ENCODE measurements around the gene PLEKHG5.
A peak's percentile ranks its signal among the peaks of the same experiment; 100 is the strongest.

Gene PLEKHG5

GRCh38 chr1:6510493-6510892 is 19.0 kb upstream of the PLEKHG5 start:
- DNase-seq (ENCODE audit: low spot score) = no peak

DNA sequence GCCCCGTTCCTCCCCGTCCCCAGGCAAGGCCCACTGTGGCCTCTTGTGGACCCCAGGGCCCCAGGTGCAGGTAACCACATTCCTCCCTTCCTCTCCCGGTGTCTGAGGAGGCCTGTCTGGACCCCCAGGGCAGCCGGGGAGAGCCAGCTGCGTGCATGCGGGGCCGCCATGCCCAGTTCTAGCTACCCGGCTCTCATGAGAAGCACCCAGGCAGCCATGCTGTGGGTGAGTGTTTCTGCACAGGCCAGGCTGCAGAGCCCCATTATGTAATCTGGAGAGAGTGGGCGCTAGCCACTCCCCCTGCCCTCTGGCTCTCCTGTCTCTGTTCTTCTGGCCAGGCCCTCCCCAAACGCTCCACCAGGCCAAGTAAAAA is 18.4 kb upstream of the PLEKHG5 start:
- no peak for DNase-seq (ENCODE audit: low spot score)

DNA sequence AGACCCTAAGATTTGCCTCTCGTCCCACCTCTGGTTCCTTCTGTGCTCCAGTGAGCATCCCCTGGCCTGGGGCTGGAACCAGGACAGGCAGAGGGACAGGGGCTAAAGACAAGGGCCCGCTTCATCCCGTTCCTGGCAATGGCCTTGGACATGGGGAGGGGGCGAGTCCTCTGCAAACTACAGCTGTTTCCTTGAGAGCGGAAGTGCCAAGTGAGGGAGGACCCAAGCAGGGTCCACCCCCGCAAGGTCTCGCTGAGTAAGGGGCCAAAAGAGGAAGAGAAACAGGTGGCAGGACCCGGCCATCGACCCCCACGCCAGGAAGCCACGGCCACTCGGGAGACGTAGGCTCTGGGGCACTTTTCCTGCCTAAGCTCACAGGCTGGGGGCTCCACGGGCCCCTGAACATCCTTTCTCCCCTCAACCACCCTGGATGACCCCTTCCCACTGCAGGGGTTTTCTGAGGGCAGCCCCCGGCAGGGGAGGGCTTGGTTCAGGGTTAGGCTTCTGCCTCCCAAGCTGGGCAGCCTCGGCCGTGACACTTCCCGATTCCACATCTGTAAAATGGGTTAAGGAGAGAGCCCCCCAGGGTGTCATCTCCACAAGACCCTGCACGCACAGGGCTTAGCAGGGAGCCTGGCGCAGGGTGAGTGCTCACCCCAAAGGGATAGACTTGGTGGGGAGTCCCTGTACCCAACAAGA is 17.9 kb upstream of the PLEKHG5 start:
- DNase-seq (ENCODE audit: low spot score) = no peak

DNA sequence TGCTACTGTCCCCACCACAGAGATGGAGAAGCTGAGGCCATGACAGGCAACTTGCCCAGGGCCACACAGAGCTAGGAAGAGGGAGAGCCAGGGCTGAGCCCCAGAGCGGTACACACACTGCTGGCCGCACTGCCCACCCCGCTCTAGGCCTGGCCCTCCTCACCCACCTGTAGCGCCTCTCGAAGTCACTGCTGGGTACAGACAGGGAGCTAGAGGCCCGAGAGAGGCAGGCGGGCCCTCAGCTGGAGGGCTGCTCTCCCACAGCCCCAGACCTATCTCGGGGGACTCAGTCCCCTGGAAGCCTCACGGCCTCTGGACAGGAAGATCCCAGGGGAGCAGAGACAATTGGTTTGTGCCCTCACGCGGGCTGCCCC is 17.3 kb upstream of the PLEKHG5 start:
- DNase-seq (ENCODE audit: low spot score) = no peak

DNA sequence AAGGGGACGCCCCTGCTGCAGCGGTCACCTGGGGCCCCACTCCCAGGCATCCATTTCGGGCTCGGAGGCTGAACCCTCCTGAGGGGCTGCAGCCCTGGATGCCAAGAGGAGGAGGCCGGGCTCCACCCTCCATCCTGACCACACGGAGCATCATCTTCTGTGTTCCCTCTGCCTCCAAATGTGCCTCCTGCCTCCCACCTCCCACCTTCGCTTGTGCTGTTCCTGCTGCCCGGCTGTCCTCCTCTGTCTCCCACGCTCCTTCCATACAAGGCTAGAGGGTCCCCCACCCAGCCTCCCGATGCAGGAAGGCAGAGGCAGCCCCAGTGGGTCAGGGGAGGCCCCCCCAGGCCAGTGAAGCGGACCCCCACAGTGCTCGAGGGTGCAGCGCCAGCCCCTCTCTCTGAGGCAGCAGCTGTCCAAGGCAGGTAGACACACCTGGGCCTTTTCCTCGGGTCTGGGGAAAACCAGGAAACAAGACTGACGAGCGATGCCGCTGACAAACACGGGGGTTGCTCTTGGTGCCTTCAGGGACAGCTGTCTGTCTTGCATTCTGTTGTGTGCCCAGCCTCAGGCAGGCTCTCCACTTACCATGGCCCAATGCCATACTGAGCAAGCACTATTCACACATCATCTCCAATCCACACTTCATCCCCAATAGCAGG is 16.8 kb upstream of the PLEKHG5 start:
- no peak for DNase-seq (ENCODE audit: low spot score)

GRCh38 chr1:6507461-6507911 is 16.0 kb upstream of the PLEKHG5 start:
- DNase-seq (ENCODE audit: low spot score) = no peak

- no peak for DNase-seq (ENCODE audit: low spot score)
Measured at GRCh38 chr1:6507037-6507428, 15.6 kb upstream of the PLEKHG5 start.

- DNase-seq (ENCODE audit: low spot score) = no peak
Measured at GRCh38 chr1:6506210-6507036, 15.0 kb upstream of the PLEKHG5 start.

- DNase-seq (ENCODE audit: low spot score) = no peak
Measured at GRCh38 chr1:6505367-6506209, 14.1 kb upstream of the PLEKHG5 start.

GRCh38 chr1:6504887-6505286 is 13.4 kb upstream of the PLEKHG5 start:
- DNase-seq (ENCODE audit: low spot score) = no peak

GRCh38 chr1:6503884-6504602 is 12.6 kb upstream of the PLEKHG5 start:
- no peak for DNase-seq (ENCODE audit: low spot score)

DNA sequence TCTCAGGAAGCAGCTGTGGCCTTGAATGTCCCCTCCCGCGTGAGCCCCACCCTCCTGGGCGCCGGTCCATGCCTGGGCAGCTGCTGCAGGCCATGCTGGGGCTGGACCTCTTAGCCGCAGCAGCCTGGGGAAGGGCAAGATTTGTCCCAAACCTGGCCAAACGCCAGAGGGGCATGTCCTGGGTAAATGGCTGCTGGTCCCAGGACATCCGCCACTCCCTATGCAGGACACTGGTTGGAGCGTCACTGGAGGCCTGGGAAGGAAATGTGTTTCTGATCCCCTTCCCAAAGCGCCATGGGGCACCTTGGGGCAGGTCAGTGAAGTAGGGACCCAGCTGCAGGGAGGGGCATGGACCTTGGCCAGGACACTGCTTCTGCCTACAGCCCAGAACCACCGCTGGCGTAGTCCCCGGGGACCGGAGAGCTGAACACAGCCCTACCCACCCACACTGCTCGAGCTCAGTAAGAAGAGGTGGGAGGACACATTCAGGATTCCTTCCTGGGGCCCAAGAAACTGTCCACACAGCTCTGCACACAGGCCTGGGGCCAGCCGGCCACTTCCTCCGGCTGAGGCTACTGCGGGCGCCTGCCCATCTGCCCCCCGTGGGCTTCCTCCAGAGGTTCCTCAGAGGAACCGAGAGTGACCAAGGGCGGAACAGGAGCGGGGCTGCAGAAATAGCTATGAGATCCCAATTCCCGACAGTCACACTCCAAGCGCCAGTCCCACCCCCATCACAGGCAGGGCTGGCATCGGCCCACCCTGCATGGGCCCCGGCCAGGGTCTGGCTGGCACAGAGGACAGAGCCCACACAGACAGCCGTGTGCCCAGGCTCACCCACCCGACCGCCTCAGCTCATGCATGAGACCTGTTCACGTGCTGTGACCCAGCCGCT is 10.8 kb upstream of the PLEKHG5 start:
- DNase-seq (ENCODE audit: low spot score) = no peak

GRCh38 chr1:6501279-6501813 is 9.9 kb upstream of the PLEKHG5 start:
- DNase-seq (ENCODE audit: low spot score) = no peak

GRCh38 chr1:6500544-6501278 is 9.2 kb upstream of the PLEKHG5 start:
- DNase-seq (ENCODE audit: low spot score) = no peak

DNA sequence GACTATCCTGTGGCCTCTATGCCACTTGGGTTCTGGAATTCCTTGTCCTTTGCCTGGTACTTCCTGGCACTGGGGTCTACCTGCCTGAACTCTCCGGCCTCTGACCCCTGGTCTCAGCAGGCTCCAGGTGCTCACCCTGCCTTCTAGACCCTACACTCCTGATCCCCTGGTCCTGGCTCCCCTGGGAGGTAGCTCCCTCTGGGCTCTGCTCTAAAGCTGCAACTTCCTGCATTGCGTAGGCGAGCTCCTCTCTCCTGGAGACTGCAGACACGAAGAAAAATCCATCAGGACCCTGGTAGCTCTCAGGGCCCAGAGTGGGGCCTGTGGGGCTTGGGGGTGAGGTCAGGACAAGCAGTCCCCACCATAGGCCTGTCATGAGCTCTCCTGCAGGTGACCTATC is 7.8 kb upstream of the PLEKHG5 start:
- no peak for DNase-seq (ENCODE audit: low spot score)

DNA sequence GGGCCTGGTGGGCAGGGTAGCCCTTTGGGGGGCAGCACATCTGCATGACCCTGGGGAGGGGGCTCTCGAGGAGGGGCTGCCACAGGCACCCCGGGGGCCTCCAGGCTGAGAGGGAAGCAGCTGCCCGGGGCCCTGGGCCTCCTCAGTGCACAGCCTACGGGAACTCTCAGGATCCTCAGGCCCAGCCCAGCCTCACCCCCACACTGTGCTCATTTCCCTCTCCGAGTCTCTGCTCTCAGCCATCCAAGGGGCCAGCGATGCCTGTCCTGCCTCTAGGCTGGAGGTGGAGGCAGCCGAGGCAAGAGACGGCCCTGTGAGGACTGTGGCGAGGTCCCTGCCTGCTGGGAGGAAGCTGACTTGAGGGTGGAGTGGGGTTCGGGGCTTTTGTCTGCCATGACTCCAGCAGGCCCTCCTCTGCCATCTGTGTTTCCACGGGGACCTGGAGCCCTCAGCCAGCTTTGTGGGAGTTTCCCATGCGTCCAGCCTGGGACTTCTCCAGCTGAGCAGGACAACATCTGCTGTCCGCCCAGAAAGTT is 7.2 kb upstream of the PLEKHG5 start:
- no peak for DNase-seq (ENCODE audit: low spot score)

DNA sequence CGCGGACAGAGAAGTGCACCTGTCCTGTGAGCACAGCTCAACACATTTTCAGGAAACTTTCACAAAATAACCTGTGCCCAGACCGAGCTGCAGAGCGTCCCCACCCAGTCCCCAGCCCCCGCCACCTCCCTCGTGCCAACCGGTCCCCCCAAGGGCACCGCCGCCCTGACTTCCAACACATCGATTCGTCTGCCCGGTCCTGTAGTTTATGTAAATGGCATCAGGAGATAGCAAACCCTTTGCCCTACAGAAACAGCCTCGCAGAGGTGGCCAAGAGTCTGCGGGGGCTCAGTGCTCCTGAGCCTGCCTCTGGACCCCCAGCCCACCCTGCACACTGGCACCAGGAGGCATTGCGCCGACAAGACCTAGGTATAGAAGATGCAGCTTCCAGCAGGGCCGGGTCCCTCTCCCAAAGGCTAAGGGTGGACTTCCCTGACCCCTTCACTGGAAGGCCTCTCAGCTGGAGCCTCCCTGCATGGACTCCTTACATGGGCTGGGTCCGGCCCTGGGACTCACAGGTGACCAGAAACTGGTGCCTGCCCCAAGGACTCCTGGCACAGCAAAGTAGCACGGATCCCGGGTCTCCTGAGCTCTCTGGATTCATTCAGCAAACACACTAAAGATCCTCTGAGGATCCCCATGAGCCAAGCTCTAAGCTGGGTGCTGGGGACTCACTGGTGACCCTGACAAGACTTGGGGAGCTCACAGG is 6.6 kb upstream of the PLEKHG5 start:
- DNase-seq (ENCODE audit: low spot score) = no peak

DNA sequence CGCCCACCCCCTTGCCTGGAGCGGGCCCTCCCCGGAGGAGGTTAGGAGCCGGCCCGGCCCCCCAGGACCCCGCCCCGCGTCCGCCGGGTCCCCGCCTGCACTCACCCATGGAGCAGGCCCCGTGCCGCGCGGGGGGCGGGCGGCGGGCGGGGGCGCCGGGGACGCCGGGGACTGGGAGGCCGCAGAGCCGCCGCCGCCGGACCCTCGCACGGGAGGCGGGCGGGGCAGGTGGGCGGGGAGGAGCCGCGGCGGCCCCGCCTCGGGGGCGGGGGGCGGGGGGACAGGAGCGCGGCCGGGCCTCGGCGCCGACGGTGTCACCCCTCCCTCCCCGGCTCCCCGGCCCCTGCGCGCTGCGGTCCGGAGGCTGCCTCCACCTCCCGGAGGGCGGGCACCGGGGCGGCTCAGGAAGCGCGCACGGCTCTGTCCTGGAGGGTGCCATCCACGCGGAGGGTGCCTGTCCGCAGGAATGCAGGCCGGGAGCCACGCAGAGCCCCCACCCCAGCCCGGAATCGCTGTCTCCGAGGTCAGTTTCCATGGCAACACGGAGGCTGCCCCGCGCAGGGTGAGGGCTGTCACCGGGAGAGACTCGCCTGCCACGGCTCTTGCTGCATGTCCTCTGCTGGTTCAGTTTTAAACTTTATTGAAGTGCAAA is 5.9 kb upstream of the PLEKHG5 start:
- DNase-seq (ENCODE audit: low spot score) = peak; percentile 59

Measured in CD4-positive, alpha-beta T cell treated with Interleukin-6 at 100 ng/mL for 8 hours (primary cell).